Measurements from ENCODE around the gene LY6G6C.
"Not testable (repeated sequence)": the region's sequence is repeated elsewhere in the genome, so short reads cannot be mapped to it uniquely, and the experiment has no call there.

Gene LY6G6C

DNA sequence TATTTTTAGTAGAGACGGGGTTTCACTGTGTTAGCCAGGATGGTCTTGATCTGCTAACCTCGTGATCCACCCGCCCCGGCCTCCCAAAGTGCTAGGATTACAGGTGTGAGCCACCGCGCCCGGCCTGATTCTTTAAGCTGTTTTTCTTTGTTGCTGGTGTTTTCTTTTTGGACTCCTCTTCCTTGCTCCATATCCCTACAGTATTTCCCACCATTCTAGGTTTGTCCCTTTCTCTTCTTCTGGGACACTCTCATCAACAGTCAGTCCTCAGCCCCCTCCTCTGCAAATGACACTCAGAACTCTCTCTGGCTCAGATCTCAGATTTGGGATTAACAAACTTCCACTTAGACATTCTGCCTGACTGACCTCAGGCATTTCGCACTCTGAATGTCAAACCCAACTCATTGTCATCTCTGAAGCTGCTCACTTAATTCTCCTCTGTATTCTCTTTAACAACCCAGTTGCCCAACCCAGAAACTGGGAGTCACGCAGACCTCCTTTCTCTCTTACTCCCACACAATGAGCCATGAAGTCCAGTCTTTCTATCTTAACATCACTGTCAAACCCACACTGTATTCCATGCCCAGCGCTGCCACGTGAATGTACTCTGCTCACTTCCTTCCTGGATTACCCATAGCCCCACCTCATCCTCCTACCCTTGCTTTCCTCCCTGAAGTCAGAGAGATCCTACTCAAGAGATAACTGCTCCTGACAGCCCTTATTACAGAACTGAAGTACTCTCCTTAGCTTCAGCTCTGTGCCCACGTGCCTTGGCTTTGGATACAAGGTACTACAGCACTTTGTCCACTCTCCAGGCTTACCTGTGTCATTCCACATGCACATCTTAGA lies 4.2 kb upstream of the LY6G6C start:
- no peak for DNase-seq

DNA sequence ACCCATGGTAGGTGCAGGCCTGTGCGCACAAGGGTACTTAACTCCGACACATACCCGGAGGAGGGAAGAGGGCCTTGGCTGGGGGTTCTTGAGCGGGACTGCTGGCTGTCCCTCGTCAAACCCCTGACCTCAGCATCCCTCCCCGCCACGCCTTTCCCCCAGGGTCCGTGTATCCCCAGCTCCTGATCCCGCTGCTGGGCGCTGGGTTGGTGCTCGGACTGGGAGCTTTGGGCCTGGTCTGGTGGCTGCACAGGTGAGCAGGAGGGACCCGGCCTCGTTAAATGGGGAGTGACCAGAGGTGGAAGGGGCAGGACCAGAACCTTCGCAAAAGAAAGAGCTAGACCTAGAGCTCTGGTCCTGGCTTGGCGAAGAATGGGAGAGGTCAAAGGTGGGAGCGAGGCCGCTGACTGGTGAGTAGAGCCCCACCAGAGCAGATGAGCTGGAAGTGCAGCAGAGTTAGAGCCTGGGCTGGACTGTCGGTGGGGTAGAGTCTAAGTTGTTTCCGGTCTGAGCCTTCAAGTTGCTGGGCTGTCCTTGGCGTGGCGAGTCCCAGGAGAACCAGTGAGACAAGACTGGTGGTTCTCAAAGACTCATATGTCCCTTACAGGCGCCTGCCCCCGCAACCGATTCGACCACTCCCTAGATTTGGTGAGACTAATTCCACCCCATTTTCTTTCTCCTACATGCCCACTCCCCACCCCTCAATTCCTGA lies 2.6 kb upstream of the LY6G6C start:
- no peak for DNase-seq

DNA sequence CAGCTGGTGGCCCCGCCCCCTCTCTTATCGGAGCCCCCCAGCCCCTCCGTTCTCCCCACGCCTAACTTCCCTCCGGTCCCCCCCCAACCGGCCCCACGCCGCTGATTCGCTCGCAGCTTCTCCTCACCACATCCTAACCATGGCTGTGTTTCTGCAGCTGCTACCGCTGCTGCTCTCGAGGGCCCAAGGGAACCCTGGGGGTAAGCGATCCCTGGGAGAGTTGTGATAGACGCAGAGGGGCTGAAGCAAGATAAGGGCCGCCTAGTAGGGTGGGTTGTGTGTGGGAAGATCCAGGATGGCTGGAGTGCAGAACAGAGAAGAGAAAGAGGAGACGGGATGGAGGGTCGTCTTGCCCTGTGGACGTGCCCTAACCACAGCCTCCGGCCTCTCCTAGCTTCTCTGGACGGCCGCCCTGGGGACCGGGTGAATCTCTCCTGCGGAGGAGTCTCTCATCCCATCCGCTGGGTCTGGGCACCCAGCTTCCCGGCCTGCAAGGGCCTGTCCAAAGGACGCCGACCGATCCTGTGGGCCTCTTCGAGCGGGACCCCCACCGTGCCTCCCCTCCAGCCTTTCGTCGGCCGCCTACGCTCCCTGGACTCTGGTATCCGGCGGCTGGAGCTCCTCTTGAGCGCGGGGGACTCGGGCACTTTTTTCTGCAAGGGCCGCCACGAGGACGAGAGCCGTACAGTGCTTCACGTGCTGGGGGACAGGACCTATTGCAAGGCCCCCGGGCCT lies 1.9 kb upstream of the LY6G6C start, which contains the start of gene MPIG6B:
TSS of gene MPIG6B (plus strand) at position 129 of the 735 bp plus-strand sequence. CDS start at position 140, 11 bp downstream.
- DNase-seq = no peak

DNA sequence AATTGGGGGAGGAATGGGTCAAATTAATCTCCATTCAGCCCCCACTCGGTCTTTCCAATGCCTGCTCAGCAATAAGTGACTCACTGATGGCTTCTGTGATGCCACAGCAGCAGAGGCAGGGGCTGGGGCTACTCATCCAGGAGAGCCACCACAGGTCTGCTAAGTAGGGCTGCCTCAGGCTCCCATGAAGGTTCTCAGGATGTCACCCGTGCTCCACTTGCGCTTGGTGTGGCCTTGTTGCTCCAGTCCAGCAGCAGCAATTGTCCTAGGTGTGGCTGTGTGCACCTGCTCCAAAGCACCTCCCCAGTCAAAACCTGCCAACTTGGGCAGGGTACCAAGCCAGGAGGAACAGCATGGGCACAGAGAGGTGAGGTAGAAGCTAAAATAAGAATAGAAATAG lies 627 bp upstream of the LY6G6C start:
- no peak for DNase-seq

DNA sequence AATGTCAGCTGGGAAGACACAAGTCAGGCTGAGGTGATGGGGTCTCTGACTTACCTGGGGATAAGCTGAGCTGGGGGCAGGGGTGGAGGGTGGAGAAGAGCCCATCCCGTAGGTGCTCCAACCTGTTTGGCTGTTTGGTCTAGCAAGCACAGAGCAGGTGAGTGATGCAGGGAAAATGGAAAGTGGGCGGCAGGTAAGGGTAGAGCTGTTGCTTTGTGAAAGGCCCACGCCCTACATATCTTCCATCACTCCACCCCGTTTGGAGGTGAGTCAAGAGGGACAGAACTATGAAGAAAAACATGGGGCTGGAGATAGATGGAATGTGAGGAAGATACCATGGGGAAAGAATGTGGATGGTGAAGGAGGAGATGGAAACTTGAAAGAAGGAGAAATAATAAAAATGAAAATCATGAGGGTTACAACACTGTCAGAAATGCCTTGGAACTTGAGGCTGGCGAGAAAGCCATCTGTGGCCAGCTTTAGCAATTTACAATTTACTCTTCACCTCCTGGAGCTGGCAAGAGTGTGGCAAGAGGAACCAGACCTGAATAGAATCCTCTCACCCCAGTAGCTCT lies 1.3 kb downstream of the LY6G6C start:
- DNase-seq = no peak

DNA sequence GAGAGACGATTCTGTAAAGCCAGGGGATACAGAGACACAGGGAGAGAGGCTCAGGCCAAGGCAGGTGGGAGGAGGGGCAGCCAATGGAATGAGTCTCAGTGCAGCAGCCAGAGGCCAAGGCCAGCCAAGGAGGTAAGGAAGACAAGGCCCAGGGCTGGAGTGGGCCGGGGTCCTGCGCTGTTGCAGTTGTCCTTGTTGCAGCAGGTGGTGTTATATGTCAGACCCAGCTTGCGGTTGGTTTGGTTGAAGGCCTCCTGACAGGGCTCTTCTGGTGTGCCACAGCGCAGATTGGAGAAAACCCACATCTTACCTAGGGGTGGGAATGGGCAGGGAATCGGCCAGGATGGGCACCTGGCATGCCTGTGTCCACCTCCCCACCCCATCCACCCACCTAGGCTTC lies 2.5 kb downstream of the LY6G6C start:
- DNase-seq = no peak

DNA sequence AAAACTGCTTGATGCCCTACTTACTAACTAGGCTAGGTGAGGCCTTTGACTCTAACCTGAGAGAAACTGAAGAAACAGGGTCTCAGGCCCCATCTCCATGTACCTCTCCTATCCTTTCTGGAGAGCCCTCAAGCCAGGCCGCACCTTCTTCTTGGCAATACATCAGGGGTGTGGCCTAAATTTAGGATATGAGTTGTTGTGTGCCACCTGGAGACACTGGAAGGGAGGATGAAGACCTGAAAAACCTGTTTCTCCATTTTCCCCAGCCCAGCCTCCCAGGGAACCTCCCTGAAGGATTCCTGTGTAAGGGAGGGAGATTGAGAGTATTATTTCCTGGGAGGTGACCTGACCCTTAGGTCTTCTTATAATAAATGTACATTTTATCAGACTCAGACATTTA lies 3.3 kb downstream of the LY6G6C start:
- DNase-seq = no peak

DNA sequence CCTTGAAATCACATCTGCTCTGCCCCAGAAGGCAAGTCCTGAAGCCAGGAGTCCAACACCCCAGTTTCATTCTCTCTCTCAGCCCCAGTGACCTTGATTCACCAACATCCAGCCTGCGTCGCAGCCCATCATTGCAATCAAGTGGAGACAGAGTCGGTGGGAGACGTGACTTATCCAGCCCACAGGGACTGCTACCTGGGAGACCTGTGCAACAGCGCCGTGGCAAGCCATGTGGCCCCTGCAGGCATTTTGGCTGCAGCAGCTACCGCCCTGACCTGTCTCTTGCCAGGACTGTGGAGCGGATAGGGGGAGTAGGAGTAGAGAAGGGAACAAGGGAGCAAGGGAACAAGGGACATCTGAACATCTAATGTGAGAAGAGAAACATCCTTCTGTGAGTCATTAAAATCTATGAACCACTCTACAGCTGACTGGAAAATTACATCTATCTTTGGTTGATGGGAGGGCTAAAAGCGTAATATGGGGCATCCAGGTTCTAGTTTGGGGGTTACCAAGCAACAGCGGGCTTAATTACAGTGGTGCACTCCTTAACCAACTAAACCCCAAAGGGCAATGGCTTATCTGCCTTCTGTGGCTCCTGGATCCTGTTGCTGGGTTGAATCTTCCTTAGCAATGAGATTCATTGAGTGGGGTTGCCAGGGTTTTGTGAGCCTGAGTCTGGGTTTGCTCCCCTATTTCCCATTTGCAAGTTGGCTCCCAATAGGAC lies 3.9 kb downstream of the LY6G6C start:
- DNase-seq = no peak

DNA sequence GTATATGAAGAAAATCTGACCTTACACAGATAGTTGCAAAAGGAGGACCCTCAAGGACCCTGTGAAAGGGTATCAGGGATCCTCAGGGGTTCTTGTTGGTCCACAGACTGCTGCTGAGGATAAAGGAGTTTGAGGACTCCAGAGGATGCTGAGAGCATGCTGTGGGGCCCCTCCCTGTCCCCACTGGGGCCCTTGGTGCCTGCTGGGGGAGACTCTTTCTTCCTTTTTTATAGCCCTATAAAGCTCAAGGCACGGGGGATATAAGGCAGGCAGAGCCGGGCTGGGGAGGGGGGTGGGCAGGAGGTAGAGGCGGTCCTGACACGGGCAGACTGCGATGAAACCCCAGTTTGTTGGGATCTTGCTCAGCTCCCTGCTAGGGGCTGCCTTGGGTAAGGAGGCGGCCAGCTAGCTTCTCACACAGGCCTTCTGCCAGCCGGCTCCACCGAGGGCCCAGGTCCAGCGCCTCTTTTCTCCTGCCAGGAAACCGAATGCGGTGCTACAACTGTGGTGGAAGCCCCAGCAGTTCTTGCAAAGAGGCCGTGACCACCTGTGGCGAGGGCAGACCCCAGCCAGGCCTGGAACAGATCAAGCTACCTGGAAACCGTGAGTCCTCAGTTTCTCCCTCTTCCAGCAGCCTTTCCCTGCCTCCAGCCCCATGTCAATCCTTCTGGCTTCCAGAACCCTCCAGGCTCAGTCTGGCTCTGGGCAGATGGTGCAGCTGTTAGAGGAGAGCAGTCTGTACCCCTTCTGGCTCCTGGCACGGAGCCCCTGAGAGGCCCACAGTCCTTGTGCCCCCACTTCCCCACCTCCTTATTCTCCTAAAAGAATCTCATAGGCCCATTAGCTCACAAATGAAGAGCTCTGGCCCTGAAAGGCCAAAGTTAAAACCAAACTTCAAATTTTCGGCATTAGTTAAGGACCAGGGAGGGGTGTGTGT lies 6.3 kb downstream of the LY6G6C start, which contains the start of gene LY6G6D:
TSS of gene LY6G6D (plus strand) at position 327 of the 937 bp plus-strand sequence. CDS start at position 335, 8 bp downstream.
- no peak for DNase-seq

DNA sequence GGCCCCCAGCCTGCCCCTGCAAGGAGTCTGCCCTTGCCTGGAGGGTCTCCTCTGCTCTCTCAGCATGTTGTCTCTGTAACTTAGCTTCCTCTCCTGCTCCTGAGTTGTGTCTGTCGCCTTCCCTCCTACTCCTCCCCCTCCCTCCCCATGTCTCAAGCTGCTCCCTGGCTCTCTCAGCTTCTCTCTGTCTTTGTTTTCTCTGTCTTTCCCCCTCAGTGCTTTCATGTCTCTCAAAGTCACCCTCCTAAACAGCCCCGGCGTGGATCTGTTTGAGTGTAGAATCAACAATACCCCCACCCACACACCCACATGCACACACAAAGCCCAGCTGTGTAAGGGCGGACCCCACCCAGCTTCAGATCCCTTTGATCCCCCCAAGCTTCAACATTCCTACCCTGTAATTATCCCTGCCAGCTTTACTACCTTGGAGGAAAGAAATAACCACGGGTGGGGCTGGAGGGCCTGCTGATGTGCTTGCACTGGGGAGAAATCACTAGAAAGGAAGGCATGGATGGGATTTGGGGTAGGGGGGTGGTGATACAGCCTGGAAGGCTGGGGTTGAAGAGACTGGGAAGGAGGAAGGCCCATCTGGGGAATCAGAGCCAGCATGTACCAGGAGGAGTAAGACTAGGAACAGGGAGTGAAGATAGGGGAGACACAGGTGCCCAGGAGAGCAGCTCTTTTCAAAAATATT lies 7.4 kb downstream of the LY6G6C start:
- no peak for DNase-seq

DNA sequence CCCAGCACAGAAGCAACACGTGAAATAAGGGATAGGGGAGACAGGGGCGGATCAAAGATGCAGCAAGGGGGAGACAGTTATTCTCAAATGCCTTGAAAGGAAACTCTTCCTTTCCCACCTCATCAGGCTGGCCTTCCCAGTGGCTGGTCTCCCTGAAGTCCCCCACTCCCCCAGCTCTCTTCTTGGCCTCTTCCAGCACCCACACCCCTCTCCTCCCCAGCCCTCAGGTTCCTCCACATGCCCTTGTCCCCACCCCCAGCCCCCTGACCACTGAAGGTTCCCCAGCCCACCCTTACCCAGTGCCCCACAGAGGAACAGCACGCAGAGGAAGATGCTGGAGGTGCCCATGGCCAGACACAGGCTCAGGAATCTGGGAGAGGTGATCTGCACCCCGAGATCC lies 8.1 kb downstream of the LY6G6C start:
- DNase-seq = no peak

DNA sequence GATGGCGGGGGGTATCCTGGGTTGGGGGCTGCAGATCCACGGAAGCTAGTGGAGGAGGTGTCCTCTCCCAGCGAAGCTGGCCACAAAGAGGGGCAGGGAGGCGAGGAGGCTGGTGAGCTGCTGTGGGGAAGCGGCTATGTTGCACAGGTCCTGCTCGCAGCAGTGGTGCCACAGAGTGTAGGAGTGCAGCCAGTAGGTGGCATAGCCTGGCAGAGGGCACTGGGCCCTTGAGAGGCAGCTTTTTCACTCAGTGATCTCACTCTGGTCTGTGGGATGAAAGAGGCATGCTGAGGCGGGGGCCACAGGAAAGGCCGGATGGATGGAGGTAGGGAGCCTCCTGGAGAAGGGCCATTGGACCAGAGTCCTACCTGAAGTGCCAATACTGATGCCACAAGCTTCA lies 9.2 kb downstream of the LY6G6C start:
- no peak for DNase-seq

DNA sequence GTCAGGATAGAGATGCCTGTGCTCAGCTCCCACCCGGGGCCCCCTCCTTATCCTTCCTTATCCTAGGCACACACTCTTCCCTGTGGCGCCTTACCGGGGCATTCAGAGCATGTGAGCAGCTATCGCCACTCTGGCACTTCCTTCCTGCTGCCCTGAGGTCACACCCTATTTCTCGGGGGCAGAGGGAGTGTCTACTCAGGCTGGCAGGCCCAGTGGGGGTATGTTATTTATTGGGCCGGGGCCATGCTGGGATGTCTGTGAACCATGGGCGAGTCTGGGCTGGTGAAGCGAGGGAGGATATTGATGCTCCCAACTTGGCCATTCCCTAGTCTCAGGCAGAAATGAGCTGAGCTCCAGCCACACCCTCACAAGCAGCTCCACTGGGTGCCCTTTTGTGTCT lies 10.3 kb downstream of the LY6G6C start:
- no peak for DNase-seq

DNA sequence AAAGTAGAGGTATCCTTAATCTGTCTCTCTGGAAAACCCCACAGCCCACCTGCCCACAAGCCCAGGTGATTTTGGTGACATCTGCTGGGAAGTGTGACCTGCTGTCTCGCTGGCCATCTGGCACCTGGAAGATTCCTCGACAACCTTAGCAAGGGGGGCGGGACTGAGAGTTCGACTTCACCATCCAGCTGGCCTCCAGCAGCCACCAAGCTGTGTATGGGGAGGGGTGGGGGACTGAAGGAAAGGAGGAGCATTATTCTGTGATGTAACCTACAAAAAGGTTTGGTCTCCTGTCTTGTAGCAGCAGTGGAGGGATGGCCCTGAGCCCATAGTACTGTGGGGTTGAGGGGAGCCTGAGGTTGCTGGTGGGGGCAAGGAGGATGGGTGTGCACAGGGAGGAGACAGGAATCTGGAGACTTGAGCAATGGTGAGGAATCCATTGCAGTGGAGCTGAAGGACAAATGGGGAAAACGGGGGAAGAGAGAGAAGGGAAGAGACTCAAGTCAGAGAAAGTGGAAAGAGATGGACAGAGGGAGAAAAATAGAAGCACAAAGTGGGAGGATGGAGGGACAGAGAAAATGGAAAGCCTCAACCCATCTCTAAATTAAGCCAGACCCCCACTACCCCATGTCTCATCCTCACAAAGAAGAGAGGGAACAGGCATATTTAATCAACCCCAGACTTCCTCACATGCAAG lies 10.9 kb downstream of the LY6G6C start:
- no peak for DNase-seq

DNA sequence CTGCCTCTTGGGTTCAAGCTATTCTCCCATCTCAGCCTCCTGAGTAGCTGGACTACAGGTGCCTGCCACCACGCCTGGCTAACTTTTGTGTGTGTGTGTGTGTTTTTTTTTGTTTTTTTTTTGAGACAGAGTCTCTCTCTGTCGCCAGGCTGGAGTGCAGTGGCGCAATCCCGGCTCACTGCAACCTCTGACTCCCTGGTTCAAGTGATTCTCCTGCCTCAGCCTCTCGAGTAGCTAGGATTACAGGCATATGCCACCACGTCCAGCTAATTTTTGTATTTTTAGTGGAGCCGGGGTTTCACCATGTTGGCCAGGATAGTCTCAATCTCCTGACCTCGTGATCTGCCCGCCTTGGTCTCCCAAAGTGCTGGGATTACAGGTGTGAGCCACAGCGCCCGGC lies 12.4 kb downstream of the LY6G6C start:
- DNase-seq = not testable (repeated sequence)

DNA sequence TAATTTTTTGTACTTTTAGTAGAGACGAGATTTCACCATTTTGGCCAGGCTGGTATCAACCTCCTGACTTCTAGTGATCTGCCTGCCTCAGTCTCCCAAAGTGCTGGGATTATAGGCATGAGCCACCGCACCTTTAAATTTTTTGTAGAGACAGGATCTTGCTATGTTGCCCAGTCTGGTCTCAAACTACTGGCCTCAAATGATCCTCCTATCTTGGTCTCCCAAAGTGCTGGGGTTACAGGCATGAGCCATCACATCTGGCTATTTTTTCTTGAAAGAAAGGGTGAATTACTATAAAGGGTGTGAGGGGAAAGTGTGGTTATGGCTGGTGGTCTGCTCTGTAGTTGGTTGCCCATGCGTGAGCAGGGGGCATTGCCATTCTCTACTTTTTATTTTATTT lies 13.3 kb downstream of the LY6G6C start:
- DNase-seq = no peak

DNA sequence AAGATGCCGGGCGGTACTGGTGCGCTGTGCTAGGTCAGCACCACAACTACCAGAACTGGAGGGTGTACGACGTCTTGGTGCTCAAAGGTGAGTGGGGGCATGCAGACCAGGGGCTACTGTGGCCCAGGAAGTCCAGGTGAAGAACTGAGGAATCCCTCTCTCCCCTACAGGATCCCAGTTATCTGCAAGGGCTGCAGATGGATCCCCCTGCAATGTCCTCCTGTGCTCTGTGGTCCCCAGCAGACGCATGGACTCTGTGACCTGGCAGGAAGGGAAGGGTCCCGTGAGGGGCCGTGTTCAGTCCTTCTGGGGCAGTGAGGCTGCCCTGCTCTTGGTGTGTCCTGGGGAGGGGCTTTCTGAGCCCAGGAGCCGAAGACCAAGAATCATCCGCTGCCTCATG lies 13.8 kb downstream of the LY6G6C start:
- DNase-seq = no peak

DNA sequence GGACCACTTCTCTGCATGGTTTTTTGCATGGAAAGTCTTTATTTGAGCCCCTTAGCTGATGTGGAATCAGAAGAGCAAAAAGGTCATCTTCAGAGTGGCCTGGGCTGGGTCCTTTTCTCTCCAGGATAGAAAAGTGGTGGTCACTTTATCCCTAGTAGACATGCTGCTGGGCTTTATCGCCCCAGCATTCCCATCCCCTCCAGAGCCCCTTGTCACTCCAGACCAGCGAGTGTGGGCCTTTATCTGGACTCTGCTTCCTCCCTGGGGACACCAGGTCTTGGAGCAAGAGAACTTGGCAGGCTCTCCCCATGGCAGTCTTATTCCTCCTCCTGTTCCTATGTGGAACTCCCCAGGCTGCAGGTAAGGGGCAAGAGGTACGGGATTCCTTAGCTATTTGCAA lies 14.9 kb downstream of the LY6G6C start, which contains the start of gene LY6G6F:
TSS of gene LY6G6F (plus strand) at position 268 of the 400 bp plus-strand sequence. CDS start at position 309, 41 bp downstream.
- no peak for DNase-seq

DNA sequence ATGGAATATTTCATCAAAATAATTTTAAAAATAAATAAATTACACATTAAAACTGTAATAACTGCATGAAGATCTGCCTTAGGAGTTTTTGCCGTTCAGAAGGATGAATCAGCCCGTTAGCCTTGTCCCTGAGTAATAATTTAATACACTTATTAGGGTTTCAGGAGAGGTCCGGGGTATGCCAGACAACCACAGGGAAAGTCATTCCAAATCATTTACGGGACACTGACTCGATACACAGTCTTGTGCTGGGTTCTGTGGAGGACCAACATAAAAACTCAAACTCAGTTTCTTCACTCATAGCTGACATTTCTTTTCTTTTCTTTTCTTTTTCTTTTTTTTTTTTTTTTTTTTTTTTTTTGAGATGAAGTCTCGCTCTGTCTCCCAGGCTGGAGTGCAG lies 15.6 kb downstream of the LY6G6C start:
- DNase-seq = no peak

Data from NCI-H1092 (cell line).